ENCODE data around the gene LRRK2.
"Not testable (repeated sequence)": the region's sequence is repeated elsewhere in the genome, so short reads cannot be mapped to it uniquely, and the experiment has no call there.

The LRRK2 gene

DNA sequence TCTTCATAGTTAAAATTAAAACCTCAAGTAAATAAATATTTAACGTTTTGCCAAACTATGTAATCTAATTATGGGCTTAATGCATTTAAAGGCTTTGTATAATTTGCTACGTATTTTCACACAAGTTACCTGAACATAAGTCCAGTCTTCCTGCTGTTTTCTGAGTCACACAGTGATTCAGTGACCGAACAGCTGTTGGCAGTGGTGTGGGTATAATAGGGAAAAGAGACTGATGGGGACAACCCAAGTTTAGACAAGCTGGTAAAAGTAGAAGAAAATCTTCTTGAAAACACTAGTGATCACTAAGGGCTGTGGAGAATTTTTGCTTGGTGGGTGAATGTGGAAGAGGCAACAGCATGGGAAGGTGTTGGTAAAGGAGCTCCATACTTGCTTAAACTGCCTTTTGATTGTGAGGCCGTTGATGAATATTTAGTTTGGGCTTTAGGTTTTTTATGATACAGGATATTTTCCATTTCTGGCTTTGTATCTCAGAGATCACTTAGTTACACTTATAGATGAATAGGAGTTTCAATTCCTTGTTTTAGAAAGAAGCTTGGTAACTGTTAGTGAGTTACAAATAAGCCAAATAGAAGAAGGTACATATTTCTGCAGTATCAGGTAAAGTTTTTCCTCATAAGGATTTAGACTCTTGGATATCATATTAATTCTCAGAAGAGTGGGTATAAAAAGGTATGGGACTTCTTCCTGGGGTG is 23.9 kb downstream of the LRRK2 start:
- no peak for DNase-seq (ENCODE audit: low read depth)

DNA sequence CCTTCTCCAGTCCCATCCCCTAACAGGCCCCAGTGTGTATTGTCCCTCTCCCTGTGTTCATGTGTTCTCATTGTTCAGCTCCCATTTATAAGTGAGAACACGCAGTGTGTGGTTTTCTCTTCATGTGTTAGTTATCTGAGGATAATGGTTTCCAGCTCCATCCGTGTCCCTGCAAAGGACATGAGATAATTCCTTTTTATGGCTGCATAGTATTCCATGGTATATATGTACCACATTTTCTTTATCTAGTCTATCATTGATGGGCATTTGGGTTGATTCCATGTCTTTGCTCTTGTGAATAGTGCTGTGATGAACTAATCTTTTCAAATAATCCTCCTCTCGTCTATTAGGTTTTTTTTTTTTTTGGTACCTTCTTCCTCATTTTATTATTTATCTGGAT is 25.9 kb downstream of the LRRK2 start:
- not testable (repeated sequence) for DNase-seq (ENCODE audit: low read depth)

DNA sequence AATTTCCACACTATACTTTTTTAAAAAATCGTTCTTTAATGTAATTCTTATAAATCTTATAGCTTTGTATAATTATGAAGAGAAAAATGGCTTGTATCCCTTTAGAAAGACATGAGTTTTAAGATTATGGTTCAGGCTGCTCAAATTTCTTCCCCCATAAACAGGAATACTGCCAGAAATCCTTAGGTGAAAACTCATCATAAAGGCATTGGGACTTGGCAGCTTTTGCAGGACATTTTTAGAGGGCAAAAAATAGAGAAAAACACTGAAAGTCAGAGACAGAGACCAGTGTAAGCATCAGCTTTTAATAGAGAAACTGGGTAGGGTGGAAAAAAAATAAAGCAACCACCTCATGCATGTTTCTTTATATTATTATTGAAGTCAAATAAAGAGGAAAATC is 29.1 kb downstream of the LRRK2 start:
- no peak for DNase-seq (ENCODE audit: low read depth)

DNA sequence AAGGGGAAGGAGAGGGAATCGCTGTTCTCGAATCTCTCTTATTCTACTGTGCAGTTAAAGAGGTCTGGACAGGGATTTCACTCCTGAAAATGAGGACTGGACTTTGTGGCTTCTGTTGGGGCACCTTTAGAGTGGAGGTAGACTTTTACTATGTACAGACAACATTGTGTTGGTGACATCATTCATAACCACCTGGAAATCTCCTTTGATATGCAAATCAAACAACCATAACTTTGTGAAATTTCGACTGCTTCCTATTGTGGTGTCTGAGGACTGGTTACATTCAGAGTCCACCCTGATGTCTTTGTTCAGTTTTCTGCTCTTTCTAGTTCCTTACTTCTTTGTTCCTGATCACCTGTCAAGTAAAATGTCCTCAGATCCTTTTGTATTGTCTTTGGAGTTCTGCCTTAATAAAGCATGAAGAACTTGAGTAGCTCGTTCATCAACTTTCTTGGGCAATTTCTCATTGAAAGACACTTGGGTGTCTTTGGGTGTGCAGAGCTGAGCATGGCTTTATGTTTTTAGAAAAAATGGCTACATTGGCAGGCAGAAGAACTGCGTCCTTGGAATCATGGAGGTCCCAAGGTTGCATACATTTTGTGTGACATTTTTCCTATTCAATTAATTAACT is 29.8 kb downstream of the LRRK2 start:
- DNase-seq (ENCODE audit: low read depth), result no peak

DNA sequence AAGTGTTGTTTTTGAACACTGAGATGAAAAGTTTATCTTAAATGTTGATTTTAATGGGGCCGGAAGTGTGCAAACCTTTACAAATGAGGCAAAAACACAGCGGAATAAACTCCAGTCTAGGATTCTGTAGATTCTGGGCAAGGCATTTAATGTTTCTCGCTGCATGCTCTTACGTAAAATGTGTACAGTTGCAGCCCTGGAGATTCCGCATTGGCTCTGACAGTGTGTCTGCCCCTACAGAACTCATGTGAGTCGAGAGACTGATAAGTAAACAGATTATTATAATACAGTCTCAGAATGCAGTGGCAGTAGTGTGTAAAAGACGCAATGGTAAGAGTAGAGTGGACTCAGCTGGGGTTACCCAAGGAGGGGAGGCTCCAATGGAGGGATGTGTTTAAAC is 33.6 kb downstream of the LRRK2 start:
- DNase-seq (ENCODE audit: low read depth), result no peak

DNA sequence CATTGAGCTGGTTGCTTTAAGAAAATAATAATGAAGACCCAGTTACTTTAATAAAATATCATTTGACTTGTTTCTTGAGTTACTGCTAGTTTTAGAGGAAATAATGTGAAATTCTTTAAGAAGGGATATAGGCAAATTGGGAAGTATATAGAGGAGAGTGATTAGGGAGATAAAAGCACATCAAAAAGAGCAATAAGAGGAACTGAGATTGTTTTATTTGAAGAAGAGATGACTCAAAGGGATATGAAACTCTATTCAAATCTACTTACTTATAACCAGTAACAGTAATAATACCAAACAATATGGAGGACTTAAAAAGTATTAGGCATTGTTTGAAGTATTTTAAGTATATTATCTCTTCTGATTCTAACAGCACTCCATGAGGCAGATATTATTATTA is 37.1 kb downstream of the LRRK2 start:
- no peak for DNase-seq (ENCODE audit: low read depth)

DNA sequence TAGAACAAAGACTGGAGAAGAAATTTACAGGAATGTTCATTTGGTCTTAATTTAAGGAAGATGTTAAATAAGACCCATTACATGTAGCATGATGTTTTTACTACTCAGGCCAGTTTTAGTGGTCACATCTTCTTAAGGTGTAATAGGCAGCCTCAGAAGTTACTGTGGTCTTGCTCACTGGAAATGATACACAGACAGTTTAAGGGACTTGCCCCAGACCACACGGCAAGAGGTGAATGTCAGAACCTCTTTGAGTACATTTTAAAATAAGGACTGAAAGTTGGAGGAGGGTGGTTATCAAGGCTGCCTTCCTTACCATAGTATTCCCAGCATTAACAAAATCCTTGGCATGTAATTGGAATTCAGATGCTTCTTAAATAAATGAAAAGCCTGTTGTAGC is 37.9 kb downstream of the LRRK2 start:
- DNase-seq (ENCODE audit: low read depth), result no peak

DNA sequence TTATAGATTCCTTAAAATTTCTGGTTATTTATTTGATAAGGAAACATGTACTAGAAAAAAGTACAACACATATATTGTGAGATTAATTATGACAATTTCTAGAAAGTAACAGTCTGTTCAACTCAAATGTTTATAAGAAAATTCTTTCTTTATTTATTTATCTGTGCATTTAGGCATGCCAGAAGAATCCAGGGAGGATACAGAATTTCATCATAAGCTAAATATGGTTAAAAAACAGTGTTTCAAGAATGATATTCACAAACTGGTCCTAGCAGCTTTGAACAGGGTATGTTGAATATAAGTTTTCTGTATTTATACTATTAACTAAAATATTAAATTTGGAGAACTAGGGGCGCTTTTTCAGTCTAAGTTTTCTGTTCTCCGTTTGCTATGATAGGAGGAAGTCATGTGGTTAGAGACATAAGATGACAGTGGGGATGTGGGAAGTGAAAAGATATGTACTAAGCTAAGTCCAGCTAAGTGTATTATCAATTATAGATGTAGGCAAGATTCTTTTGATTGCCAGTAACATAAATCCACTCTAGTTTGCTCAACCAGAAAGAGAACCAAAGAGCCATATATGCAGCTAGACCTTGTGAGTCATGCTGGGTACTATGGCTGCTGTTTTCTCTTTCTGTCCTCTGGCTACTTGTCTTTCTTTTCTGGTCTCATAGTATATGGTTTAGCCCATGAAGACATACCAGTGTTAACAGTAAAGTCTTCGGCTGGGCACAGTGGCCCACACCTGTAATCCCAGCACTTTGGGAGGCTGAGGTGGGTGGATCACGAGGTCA is 39.0 kb downstream of the LRRK2 start:
- no peak for DNase-seq (ENCODE audit: low read depth)

DNA sequence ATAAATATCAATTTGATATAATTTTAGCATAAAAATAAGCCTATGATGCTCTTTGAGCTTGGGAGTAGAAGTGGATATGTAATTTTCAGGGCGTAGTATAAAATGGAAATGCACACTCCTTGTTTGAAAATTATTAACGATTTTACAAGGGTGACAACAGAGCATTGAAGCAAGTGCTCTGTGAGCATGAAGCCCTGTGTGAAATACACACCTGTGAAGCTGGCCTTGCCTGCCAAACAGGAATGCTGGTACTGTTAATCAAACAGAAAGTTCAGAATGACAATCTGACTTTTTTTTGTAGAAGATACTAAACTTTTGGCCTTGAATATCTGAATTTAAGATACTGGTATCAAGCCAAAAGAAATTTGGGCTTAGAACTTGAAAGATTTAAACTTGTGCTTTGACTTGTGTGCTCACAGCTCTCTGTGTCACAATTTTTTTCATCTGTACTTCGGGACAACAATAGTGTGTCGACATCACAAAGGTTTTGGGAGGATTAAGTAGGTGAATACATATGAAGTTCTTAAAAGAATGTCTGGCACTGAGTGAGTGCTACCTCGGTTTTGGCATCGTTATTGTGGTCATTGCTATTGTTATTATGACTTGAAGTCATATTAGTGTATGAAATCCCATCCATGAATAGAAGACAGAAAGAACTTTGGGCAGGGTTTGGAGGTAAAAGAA is 47.3 kb downstream of the LRRK2 start:
- DNase-seq (ENCODE audit: low read depth), result no peak

DNA sequence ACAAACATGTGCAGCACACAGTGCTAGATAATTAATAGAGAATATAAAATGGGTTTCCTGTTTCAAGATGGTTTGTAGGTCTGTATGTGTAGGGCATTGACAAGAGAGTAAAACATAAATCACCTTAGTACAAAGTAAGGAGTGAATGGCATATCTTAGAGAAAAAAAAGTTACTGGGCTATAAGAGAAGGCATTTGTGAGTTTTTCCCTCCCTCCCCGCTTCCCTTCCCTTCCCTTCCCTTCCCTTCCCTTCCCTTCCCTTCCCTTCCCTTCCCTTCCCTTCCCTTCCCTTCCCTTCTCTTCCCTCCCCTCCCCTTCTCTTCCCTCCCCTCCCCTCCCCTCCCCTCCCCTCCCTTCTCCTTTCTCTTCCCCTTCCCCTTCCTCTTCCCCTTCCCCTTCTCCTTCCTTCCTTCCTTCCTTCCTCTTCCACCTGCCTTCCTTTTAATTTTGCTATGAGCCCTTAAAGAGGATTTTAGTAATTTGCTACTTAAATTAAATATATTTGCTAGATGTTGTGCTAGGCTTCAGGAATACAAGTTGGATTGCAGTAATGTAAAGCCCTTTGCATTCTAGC is 57.1 kb downstream of the LRRK2 start:
- no peak for DNase-seq (ENCODE audit: low read depth)

DNA sequence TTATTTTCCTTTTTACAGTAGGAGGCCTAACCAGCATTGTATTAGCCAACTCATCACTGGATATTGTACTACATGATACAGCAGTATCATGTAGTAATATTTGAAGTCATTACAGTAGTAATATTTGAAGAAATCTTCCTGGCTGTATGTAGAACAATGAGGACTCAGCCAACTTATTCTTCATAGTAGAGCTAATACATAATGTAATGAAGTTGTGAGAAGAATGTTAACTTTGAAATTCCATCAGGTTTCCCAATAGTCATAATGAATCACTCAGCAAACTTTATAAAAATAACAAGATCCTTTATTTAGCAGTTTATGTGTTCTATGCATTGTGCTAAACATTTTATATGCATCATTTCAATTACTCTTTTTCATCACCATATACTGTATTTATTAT is 61.8 kb downstream of the LRRK2 start:
- DNase-seq (ENCODE audit: low read depth), result no peak

DNA sequence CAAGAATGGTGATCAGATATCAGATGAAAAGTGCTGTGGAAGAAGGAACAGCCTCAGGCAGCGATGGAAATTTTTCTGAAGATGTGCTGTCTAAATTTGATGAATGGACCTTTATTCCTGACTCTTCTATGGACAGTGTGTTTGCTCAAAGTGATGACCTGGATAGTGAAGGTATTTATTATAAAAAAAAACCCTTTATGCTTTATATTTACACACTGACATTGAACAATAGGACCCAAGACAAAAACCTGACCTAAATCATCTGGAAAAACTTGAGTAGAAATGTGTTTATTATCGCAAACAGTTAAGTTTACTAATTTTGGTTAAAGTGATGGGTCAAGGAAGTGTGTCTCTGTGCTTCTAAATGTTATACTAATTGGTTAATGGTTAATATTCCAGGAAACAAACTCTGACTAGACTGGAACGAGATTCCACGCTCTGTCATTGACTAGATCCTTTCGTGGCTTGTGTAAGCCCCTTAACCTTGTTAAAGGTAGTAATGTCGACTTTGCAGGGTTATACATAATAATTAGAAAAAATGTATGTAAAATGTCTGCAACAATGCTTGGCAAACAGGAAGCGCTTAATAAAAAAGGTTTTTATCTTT is 62.7 kb downstream of the LRRK2 start:
- DNase-seq (ENCODE audit: low read depth), result no peak

DNA sequence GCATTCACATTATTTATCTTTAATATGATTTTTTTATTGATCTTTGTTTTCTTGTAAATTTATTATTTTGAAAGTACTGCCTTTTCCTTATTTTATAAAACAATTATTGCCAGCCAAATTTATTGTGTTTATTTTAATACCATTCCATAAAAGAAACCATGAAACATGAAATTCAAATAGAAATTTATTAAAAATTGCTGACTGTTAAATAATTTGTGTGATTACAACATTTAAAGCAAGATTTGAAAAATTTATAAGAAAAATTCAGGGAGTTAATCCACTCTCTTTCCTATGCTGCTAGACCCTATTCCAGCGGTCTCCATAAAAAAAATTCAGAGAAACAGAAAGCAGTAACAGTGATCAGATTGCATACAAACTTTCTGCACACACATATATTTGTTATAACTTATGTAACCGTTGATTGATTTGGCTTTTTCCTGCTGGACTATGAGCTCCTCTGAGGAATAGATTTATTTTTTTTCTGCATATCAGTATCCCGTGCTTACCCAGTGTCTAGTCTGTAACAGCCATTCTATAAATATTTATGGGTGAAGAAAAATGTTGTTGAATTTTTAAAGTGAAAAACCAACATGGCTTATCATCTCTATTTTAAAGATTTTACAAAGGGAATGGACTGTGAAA is 68.1 kb downstream of the LRRK2 start:
- no peak for DNase-seq (ENCODE audit: low read depth)

DNA sequence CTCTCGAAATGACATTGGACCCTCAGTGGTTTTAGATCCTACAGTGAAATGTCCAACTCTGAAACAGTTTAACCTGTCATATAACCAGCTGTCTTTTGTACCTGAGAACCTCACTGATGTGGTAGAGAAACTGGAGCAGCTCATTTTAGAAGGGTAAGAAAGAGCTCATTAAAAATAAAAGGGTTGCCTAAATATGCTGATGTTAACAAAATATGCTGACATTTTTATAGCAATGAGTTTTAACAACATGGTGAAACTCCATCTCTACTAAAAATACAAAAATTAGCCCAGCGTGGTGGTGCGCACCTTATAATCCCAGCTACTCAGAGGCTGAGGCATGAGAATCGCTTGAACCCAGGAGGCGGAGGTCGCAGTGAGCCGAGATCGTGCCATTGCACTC is 73.5 kb downstream of the LRRK2 start:
- no peak for DNase-seq (ENCODE audit: low read depth)

DNA sequence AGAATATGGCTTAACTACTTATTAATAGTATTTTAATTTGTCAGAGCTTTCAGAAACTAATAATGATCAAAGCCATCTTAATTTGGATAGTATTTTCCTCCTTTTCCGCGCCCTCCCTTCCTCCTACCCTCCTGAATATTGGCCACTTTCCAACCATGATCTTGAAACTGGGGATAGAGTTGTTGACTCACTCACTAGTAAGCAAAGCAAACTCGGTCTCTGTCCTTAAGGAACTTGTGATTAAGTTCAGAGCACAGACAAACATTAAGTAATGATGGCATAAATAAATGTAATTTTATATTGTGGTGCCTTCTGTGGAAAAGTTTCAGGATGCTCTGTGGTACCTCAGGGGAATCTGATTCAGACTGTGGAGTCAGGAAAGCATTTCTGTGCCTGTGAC is 75.7 kb downstream of the LRRK2 start:
- no peak for DNase-seq (ENCODE audit: low read depth)

DNA sequence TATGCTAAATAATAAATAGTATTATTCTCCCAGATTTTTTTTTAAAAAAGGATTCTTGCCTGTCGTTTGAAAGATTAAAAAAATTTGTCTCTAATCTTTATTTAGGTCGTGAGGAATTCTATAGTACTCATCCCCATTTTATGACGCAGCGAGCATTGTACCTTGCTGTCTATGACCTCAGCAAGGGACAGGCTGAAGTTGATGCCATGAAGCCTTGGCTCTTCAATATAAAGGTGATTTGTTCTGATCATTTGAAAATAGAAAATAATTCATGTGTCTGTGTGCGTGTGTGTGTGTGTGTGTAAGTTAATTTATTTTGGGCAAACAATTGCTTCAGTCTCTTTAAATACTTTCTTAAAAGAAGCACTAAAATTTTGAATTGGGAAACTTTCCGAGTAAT is 84.2 kb downstream of the LRRK2 start:
- DNase-seq (ENCODE audit: low read depth), result no peak

DNA sequence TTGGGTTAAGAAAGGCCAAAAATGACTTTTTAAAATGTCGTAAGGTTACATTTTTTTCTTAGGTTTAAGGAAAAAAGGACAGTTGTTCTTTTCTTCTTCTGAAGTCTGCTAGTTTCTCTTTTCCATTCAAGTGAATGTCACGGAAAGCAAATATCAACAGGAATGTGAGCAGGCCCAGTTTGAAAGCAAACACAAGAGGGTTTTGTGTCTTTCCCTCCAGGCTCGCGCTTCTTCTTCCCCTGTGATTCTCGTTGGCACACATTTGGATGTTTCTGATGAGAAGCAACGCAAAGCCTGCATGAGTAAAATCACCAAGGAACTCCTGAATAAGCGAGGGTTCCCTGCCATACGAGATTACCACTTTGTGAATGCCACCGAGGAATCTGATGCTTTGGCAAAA is 85.4 kb downstream of the LRRK2 start:
- no peak for DNase-seq (ENCODE audit: low read depth)

DNA sequence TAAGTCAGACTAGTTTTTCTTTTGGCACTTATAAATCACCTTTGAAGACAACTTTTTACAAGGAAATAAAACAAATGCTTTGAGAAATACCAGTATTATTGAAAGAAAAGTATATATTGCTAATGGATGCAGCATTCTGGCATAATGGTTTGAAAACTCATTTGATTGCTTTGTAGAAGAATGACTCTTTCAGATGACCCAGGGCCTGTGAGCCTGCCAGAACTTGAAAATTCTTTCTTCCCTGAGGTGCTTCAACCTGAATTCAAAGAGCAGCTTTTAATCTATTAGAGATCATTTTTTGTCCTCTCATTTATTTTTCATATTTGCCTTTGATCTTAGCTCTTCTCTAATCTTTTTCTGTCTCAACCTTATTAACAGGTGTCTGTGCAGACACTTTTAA is 87.4 kb downstream of the LRRK2 start:
- no peak for DNase-seq (ENCODE audit: low read depth)

DNA sequence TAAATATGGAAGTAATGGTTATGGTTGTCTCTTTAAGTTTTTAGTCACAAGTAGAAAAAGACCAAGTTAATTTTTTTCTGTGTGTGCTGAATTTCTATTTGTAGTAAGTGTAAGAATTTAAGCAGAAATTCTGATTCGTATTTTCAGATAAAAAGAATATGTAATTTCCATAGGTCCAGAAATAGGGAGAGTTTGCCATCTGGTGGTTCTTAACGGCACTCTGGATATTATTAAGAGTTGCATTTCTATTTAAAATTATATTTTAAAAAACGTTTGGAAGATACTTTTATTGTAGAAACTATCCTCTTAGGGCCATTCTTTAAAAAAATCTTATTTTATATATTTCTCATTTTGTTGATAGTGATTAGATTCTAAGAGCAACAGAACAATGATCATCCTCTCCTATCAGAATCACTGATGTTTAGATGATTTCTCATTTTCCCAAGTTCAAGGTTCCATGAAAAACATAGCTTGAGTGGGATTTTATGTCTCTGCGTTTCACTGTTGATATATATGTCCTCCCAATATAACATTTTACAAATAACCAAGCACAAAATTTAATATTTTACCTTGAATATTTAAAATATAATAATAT is 88.3 kb downstream of the LRRK2 start:
- no peak for DNase-seq (ENCODE audit: low read depth)

DNA sequence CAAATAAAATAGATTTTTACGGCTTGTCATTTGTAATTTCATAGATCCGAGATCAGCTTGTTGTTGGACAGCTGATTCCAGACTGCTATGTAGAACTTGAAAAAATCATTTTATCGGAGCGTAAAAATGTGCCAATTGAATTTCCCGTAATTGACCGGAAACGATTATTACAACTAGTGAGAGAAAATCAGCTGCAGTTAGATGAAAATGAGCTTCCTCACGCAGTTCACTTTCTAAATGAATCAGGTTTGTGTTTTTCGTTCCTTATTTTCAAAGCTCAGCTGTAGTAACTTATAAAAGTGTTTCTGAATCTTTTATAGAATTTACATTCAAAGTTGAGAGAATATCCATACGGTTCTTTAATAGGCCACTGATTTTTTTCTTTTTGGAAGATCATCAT is 89.1 kb downstream of the LRRK2 start:
- DNase-seq (ENCODE audit: low read depth), result no peak

DNA sequence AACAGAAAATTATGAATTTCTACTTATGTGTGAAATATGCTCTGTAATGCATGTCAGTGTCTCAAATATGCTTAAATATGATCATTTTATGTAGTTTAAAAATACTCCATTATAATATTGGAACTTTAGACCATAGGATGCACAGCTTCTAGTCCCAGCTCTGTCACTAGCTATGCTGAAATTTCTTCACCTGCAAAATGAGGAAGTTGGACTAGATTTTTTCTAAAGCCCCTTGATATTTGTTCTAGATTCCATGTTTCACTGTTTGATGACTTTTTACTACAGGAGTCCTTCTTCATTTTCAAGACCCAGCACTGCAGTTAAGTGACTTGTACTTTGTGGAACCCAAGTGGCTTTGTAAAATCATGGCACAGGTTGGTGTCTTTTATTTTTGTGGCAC is 90.1 kb downstream of the LRRK2 start:
- DNase-seq (ENCODE audit: low read depth), result no peak

All from stimulated activated CD4-positive, alpha-beta T cell treated with anti-CD3 and anti-CD28 coated beads, Interleukin-2, amount 100 ng/mL, for 4 hours (primary cell).